HG03095 (cell line): ENCODE data around the gene FLVCR2.

Experiments used
- ATAC-seq: cut with Tn5 transposase; IDR thresholded peaks from one replicate; pipeline ENCODE4 v1.9.1; 2021; ENCODE audit warnings: moderate library complexity; ENCODE audit not compliant: unreplicated experiment

FLVCR2 gene

GRCh38 chr14:75553761-75554364 is 24.6 kb upstream of the FLVCR2 start:
- ATAC-seq, result no peak

- no peak for ATAC-seq
These were observed 23.9 kb upstream of the FLVCR2 start for GRCh38 chr14:75554482-75554881.

- ATAC-seq, result no peak
These were observed 20.0 kb upstream of the FLVCR2 start for GRCh38 chr14:75558440-75558839.

GRCh38 chr14:75559045-75559444 is 19.4 kb upstream of the FLVCR2 start:
- ATAC-seq, result no peak

- ATAC-seq, result no peak
These were observed 18.8 kb upstream of the FLVCR2 start for GRCh38 chr14:75559451-75560222.

- no peak for ATAC-seq
These were observed 17.4 kb upstream of the FLVCR2 start for GRCh38 chr14:75561013-75561432.

- ATAC-seq, result no peak
These were observed 16.3 kb upstream of the FLVCR2 start for GRCh38 chr14:75562089-75562488.

GRCh38 chr14:75562489-75562888 is 15.9 kb upstream of the FLVCR2 start:
- ATAC-seq, result no peak

GRCh38 chr14:75563931-75564330 is 14.5 kb upstream of the FLVCR2 start:
- ATAC-seq, result no peak

- ATAC-seq, result no peak
These were observed 13.4 kb upstream of the FLVCR2 start for GRCh38 chr14:75565056-75565455.

- ATAC-seq, result no peak
These were observed 12.1 kb upstream of the FLVCR2 start for GRCh38 chr14:75566321-75566720.

- no peak for ATAC-seq
These were observed 11.7 kb upstream of the FLVCR2 start for GRCh38 chr14:75566752-75567151.

GRCh38 chr14:75568140-75568539 is 10.3 kb upstream of the FLVCR2 start:
- no peak for ATAC-seq

- ATAC-seq, result no peak
These were observed 9.6 kb upstream of the FLVCR2 start for GRCh38 chr14:75568791-75569190.

- ATAC-seq, result no peak
These were observed 7.6 kb upstream of the FLVCR2 start for GRCh38 chr14:75570797-75571196.

- ATAC-seq, result no peak
These were observed 6.3 kb upstream of the FLVCR2 start for GRCh38 chr14:75572104-75572503.

GRCh38 chr14:75577090-75577489 is 1.3 kb upstream of the FLVCR2 start:
- ATAC-seq, result no peak

- peak; percentile 82 for ATAC-seq
These were observed 705 bp upstream of the FLVCR2 start for GRCh38 chr14:75577729-75578101.

GRCh38 chr14:75578786-75579337 is 442 bp downstream of the FLVCR2 start:
- ATAC-seq, result no peak

GRCh38 chr14:75579338-75579864 is 981 bp downstream of the FLVCR2 start:
- ATAC-seq, result no peak

GRCh38 chr14:75579882-75580281 is 1.5 kb downstream of the FLVCR2 start:
- no peak for ATAC-seq

GRCh38 chr14:75587388-75587787 is 9.0 kb downstream of the FLVCR2 start:
- no peak for ATAC-seq
